Endothelial cell of umbilical vein (primary cell): ENCODE results near the gene DENND5A. TPM values are rescaled to one million over a fixed set of nuclear protein-coding genes. Genes with fewer than 3 reads are reported as not detected.

Experiments
- BruUV-seq: library from RNA; stranded (reverse); fragments of 400-500 nt; replicated peaks from 2 replicates; lab custom pipeline; 2021; lab: Mats Ljungman, UMichigan
- CTCF ChIA-PET: fragments of 300-600, 350-600 bp; sonication (Branson Sonifier 250); formaldehyde crosslinking; loops from one replicate; lab custom pipeline; 2021; ENCODE audit warnings: antibody characterized with exemption, inconsistent platforms; lab: Charles Lee
- POLR2A ChIA-PET: fragments of 300-600, 350-600 bp; sonication (Branson Sonifier 250); formaldehyde crosslinking; loops from one replicate; lab custom pipeline; 2021; ENCODE audit warnings: antibody characterized with exemption, inconsistent platforms; lab: Charles Lee
- DNase-seq: peaks from one replicate; pipeline ENCODE4 v3.0.0-alpha.2; 2011; ENCODE audit warnings: low read depth, low spot score
- FAIRE-seq: peaks from 2 replicates; lab custom pipeline; 2011; peaks lifted over from hg19 to GRCh38; lab: Jason Lieb, UNC
- H2AFZ ChIP-seq: 2 replicates; pipeline ENCODE4 v1.6.0; 2012; ENCODE audit warnings: low read depth, low read length, control low read depth, inconsistent platforms
- H3K27ac ChIP-seq: 2 replicates; pipeline ENCODE4 v1.5.1; 2011; ENCODE audit warnings: low read depth, mild to moderate bottlenecking, control low read depth, low read length, moderate library complexity; ENCODE audit not compliant: insufficient read depth
- H3K27me3 ChIP-seq, 2 experiments: 2 replicates each; pipeline versions ENCODE4 v1.6.0 to v1.6.1; 2011; ENCODE audit warnings: low read length in 2 of 2, mixed read lengths in 1 of 2; ENCODE audit not compliant: control insufficient read depth in 2 of 2, insufficient read depth in 2 of 2
- H3K36me3 ChIP-seq, 2 experiments: 2 replicates in 1 of 2; 3 replicates in 1 of 2; pipeline ENCODE4 v1.5.1; 2011; ENCODE audit warnings: low read length in 2 of 2, mild to moderate bottlenecking in 1 of 2, moderate library complexity in 1 of 2; ENCODE audit not compliant: control insufficient read depth in 2 of 2, insufficient read depth in 2 of 2; ENCODE audit errors: extremely low read depth in 1 of 2
- H3K4me1 ChIP-seq: 3 replicates; pipeline ENCODE4 v1.5.1; 2011; ENCODE audit warnings: mild to moderate bottlenecking, low read length; ENCODE audit not compliant: control insufficient read depth, insufficient read depth; ENCODE audit errors: extremely low read depth
- H3K4me2 ChIP-seq: 2 replicates; pipeline ENCODE4 v1.6.1; 2011; ENCODE audit warnings: low read length, control low read depth, mixed read lengths; ENCODE audit not compliant: insufficient read depth
- H3K4me3 ChIP-seq, 3 experiments: fragments of 200-600 bp in 1 of 3; sonication (generic), shearing (Covaris generic) in 1 of 3; replicated peaks in 1 of 3; 2 replicates each; pipeline ENCODE4 v1.5.1; 2011 to 2016; ENCODE audit warnings: control low read depth in 3 of 3, low read length in 3 of 3, mild to moderate bottlenecking in 2 of 3, inconsistent platforms in 1 of 3, low read depth in 1 of 3, moderate library complexity in 1 of 3; ENCODE audit not compliant: insufficient read depth in 1 of 3
- H3K79me2 ChIP-seq: 2 replicates; pipeline ENCODE4 v1.6.0; 2012; ENCODE audit warnings: low read length, inconsistent platforms; ENCODE audit not compliant: control insufficient read depth, insufficient read depth
- H3K9ac ChIP-seq: replicated peaks from 2 replicates; pipeline ENCODE3; 2011; ENCODE audit warnings: low read length, control low read depth; ENCODE audit not compliant: insufficient read depth; ENCODE audit errors: extremely low read depth
- H3K9me1 ChIP-seq: replicated peaks from 3 replicates; pipeline ENCODE4 v1.6.0; 2011; ENCODE audit warnings: mild to moderate bottlenecking, low read length; ENCODE audit not compliant: control insufficient read depth, insufficient read depth; ENCODE audit errors: extremely low read depth
- H3K9me3 ChIP-seq: replicated peaks from 2 replicates; pipeline ENCODE4 v1.5.1; 2012; ENCODE audit warnings: low read length, inconsistent platforms; ENCODE audit not compliant: control insufficient read depth, insufficient read depth
- H4K20me1 ChIP-seq: replicated peaks from 2 replicates; pipeline ENCODE3; 2011; ENCODE audit warnings: mild to moderate bottlenecking, low read length; ENCODE audit not compliant: control insufficient read depth, insufficient read depth; ENCODE audit errors: extremely low read depth
- CTCF ChIP-seq, 2 donors: IDR thresholded peaks; 1 replicate in 1 of 2; 2 replicates in 1 of 2; pipeline ENCODE4 v1.5.1; 2011; ENCODE audit warnings: low read length in 2 of 2, mild to moderate bottlenecking in 2 of 2, moderate library complexity in 2 of 2, control low read depth in 1 of 2, inconsistent platforms in 1 of 2, low read depth in 1 of 2; ENCODE audit not compliant: insufficient read depth in 1 of 2; ENCODE audit errors: extremely low read depth in 1 of 2
- EZH2 ChIP-seq: IDR thresholded peaks from 2 replicates; pipeline ENCODE4 v1.6.1; 2012; ENCODE audit warnings: borderline replicate concordance, low read depth, mild to moderate bottlenecking, moderate library complexity, low read length, inconsistent platforms; ENCODE audit not compliant: severe bottlenecking
- FOS ChIP-seq: IDR thresholded peaks from 2 replicates; pipeline ENCODE4 v1.6.1; 2011; ENCODE audit warnings: mild to moderate bottlenecking, low read length, moderate library complexity, borderline replicate concordance; ENCODE audit not compliant: insufficient read depth
- GATA2 ChIP-seq: IDR thresholded peaks from 2 replicates; pipeline ENCODE4 v1.7.0; 2011; ENCODE audit warnings: low read depth, mild to moderate bottlenecking, moderate library complexity, mixed read lengths, low read length; ENCODE audit not compliant: insufficient read length, insufficient read depth
- JUN ChIP-seq: IDR thresholded peaks from 2 replicates; pipeline ENCODE4 v1.6.1; 2011; ENCODE audit warnings: borderline replicate concordance, low read depth; ENCODE audit not compliant: insufficient read length, insufficient read depth
- MAX ChIP-seq: IDR thresholded peaks from 2 replicates; pipeline ENCODE4 v1.6.1; 2011; ENCODE audit not compliant: insufficient read depth, insufficient read length
- MYC ChIP-seq: IDR thresholded peaks from one replicate; pipeline ENCODE4 v1.6.1; 2011; ENCODE audit warnings: mild to moderate bottlenecking, low read depth, low read length
- POLR2A ChIP-seq: IDR thresholded peaks from 2 replicates; pipeline ENCODE4 v1.6.1; 2012; ENCODE audit warnings: low read depth, mild to moderate bottlenecking, control low read depth, low read length
- POLR2AphosphoS5 ChIP-seq: IDR thresholded peaks from 2 replicates; pipeline ENCODE4 v1.6.1; 2012; ENCODE audit warnings: low read depth, mild to moderate bottlenecking, control low read depth, low read length, moderate library complexity; ENCODE audit not compliant: insufficient read depth
- dilution Hi-C: fragments of 300-500 bp; cut with MboI; formaldehyde crosslinking; loops from one replicate; pipeline ENCODE4 v1.15.0; 2019; ENCODE audit warnings: low sequenced_read_pairs; ENCODE audit not compliant: extremely low pct_ligation_motif_present
- intact Hi-C: fragments of 100-400 bp; cut with micrococcal nuclease; formaldehyde crosslinking; loops from one replicate; pipeline ENCODE4 v1.10.0; 2022
- polyA plus RNA-seq, 4 experiments: library from polyadenylated mRNA; depleted of rRNA in 3 of 4; stranded (reverse) in 3 of 4; unstranded in 1 of 4; fragments of >200 nt; gene quantifications; 2 replicates each; pipeline versions ENCODE4 v1.2.1 to v1.2.3, GENCODE V29; 2011 to 2012; ENCODE audit warnings: missing spikeins in 1 of 4
- total RNA-seq: library from RNA; stranded (reverse); gene quantifications from 2 replicates; pipeline ENCODE4 v1.2.3, GENCODE V29; 2021

The DENND5A gene
- total and polyA plus RNA-seq, 2 donors (not counting 3 experiments of a cell fraction or from before 2014, with no cell fraction given): 116 to 220 TPM

DNA sequence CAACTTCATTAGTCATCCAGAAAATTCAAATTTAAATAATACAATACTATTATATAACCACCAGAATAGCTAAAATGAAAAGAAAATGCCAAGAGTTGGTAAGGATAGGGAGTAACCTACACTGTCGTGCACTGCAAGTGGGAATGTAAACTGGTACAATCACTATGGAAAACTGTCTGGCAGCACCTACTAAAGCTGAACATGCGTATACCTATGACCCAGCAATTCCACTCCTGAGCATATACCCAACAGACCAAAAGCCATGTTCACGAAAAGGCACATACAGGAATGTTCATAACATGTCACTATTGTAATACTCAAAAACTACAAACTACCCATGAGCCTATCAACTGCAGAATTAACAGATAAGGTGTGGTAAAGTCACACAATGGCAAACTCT is 32.7 kb downstream of the DENND5A start:
- Histone ChIP-seq H3K79me2 (peaks cover 83% of the 10 kb centered on the region), H3K4me2 (no peak overlapping the region), H3K27me3 (no peaks in the 10 kb centered on the region), H3K4me1 (peaks cover 5% of the 10 kb centered on the region), H3K9ac (no peak overlapping the region), H3K36me3 (no peaks in the 10 kb centered on the region), H3K9me3 (no peaks in the 10 kb centered on the region), H3K27ac (no peak overlapping the region), H3K9me1 (no peaks in the 10 kb centered on the region), H2AFZ (no peak overlapping the region), H3K4me3 (no peak overlapping the region), H4K20me1 (peaks cover 6% of the 10 kb centered on the region)
- POLR2A ChIA-PET: no interaction called here
- dilution Hi-C loops (no loop called here), intact Hi-C loops (no loop called here)
- FAIRE-seq: no peak
- no TSS peak for BruUV-seq
- no peak for TF ChIP-seq MAX
- no peak for TF ChIP-seq POLR2A
- no peak for TF ChIP-seq FOS
- TF ChIP-seq GATA2: no peak
- no peak for TF ChIP-seq JUN
- no peak for TF ChIP-seq POLR2AphosphoS5
- TF ChIP-seq MYC: no peak
- TF ChIP-seq EZH2: no peak
- TF ChIP-seq CTCF (IDR thresholded peaks at IDR 0.05; ENCODE audit: extremely low read depth in 1 of 2, insufficient read depth in 1 of 2, low read depth in 1 of 2, low read length in 2 of 2): no peak
- DNase-seq: no peak
- CTCF ChIA-PET: interaction anchor here (1.2 to 1.6 kb wide), 2 partner anchors 9 to 16 kb away, joined by 3 to 4 read pairs; no protein-coding TSS in a partner anchor
